Esophagus muscularis mucosa (tissue), 3 donors: ENCODE measurements around the gene ASCL1.

ENCODE experiments used
- CTCF ChIP-seq, 3 experiments: fragments of 200-600 bp in 2 of 3; fragments of 450-650 bp in 1 of 3; sonication (generic) in 2 of 3; IDR thresholded peaks; one replicate each; pipeline ENCODE4 v1.5.1; 2017 to 2019; ENCODE audit warnings: antibody characterized with exemption in 3 of 3, mild to moderate bottlenecking in 2 of 3, moderate library complexity in 1 of 3
- POLR2A ChIP-seq: fragments of 450-650 bp; IDR thresholded peaks from one replicate; pipeline ENCODE4 v1.6.1; 2017; ENCODE audit warnings: antibody characterized with exemption, moderate library complexity, mild to moderate bottlenecking, low read depth

- no peak for TF ChIP-seq POLR2A
- TF ChIP-seq CTCF (IDR thresholded peaks at IDR 0.05) = no peak
Measured at GRCh38 chr12:102980350-102980749, 22.9 kb downstream of the ASCL1 start.
